ENCODE results near the gene BACE1-AS. TPM values are rescaled to one million over a fixed set of nuclear protein-coding genes. Genes with fewer than 3 reads are reported as not detected.

BACE1-AS gene
- total and polyA plus RNA-seq, 2 experiments from 2014 or later = 10.6 to 19.6 TPM

GRCh38 chr11:117309310-117309709 is 18.2 kb downstream of the BACE1-AS start:
- no peaks in the 10 kb centered on the region for H3F3A ChIP-seq (replicated peaks; ENCODE audit: low read depth)
- no peak overlapping the region for H3K4me3 ChIP-seq
- no peaks in the 10 kb centered on the region for H3K27me3 ChIP-seq (ENCODE audit: insufficient read depth)
- no peak overlapping the region for H3K4me3 Mint-ChIP-seq
- no peak overlapping the region for H2AFZ ChIP-seq
- peaks cover 7% of the 10 kb centered on the region for H3K4me1 ChIP-seq (ENCODE audit: insufficient read depth)
- H3K36me3 ChIP-seq (ENCODE audit: insufficient read depth) = no peaks in the 10 kb centered on the region
- ATAC-seq (no peak), DNase-seq (ENCODE audit: low spot score) (no peak)
- no peak overlapping the region for H3K27ac Mint-ChIP-seq
- H3K36me3 Mint-ChIP-seq (ENCODE audit: low read depth) = no peaks in the 10 kb centered on the region
- no peak for TF ChIP-seq ETS1 (IDR thresholded peaks at IDR 0.05)
- TF ChIP-seq EZH2phosphoT487 (IDR thresholded peaks at IDR 0.05; ENCODE audit: unreplicated experiment) = no peak
- TF ChIP-seq ZNF114 (CRISPR knock-in tag; IDR thresholded peaks at IDR 0.05) = no peak
- no peak for TF ChIP-seq ZNF331 (CRISPR knock-in tag; IDR thresholded peaks at IDR 0.05; ENCODE audit: low read depth)
- no peak for TF ChIP-seq POLR2AphosphoS5 (IDR thresholded peaks at IDR 0.05; ENCODE audit: low read depth)
- no peak for TF ChIP-seq REST (IDR thresholded peaks at IDR 0.05; ENCODE audit: unreplicated experiment)
- no peak for TF ChIP-seq ZNF462 (CRISPR knock-in tag; IDR thresholded peaks at IDR 0.05)
- no peak for TF ChIP-seq EZH2 (IDR thresholded peaks at IDR 0.05; ENCODE audit: low read depth, unreplicated experiment)
- TF ChIP-seq NANOG (IDR thresholded peaks at IDR 0.05; ENCODE audit: borderline replicate concordance) = no peak
- H3K9me3 Mint-ChIP-seq = no peaks in the 10 kb centered on the region; the same call in 2 of the 3 replicates
- H3K4me2 ChIP-seq = no peak overlapping the region
- peaks cover 3% of the 10 kb centered on the region for H3K27me3 Mint-ChIP-seq (ENCODE audit: insufficient read depth, low read depth, poor library complexity)
- H3K79me2 ChIP-seq (replicated peaks; ENCODE audit: insufficient read depth) = no peaks in the 10 kb centered on the region
- no peak overlapping the region for H3K27ac ChIP-seq (ENCODE audit: low read depth)
- no peaks in the 10 kb centered on the region for H4K20me1 ChIP-seq (replicated peaks; ENCODE audit: insufficient read depth)
- peaks cover 10% of the 10 kb centered on the region for H3K4me1 Mint-ChIP-seq
- H3K9me2 ChIP-seq (ENCODE audit: insufficient read depth) = no peaks in the 10 kb centered on the region
